ENCODE results near the gene SDR42E2.
"Not testable (repeated sequence)": the region's sequence is repeated elsewhere in the genome, so short reads cannot be mapped to it uniquely, and the experiment has no call there.

SDR42E2 gene

GRCh38 chr16:22191532-22192260 is 29.4 kb downstream of the SDR42E2 start:
- peak; percentile 62 for DNase-seq (ENCODE audit: low spot score)

- peak; percentile 87 for DNase-seq (ENCODE audit: low spot score)
Observed at GRCh38 chr16:22192261-22193062, 30.2 kb downstream of the SDR42E2 start.

GRCh38 chr16:22193063-22193411 is 30.7 kb downstream of the SDR42E2 start:
- DNase-seq (ENCODE audit: low spot score) = no peak

GRCh38 chr16:22194707-22195444 is 32.6 kb downstream of the SDR42E2 start:
- DNase-seq (ENCODE audit: low spot score) = no peak

GRCh38 chr16:22195445-22195694 is 33.1 kb downstream of the SDR42E2 start:
- DNase-seq (ENCODE audit: low spot score) = no peak

- peak; percentile 96 for DNase-seq (ENCODE audit: low spot score)
Observed at GRCh38 chr16:22195695-22196558, 33.6 kb downstream of the SDR42E2 start.

GRCh38 chr16:22196559-22197168 is 34.4 kb downstream of the SDR42E2 start:
- DNase-seq (ENCODE audit: low spot score) = not testable (repeated sequence)

- peak; percentile 57 for DNase-seq (ENCODE audit: low spot score)
Observed at GRCh38 chr16:22198547-22199293, 36.4 kb downstream of the SDR42E2 start.

GRCh38 chr16:22202261-22202637 is 39.9 kb downstream of the SDR42E2 start:
- DNase-seq (ENCODE audit: low spot score) = no peak

- DNase-seq (ENCODE audit: low spot score) = no peak
Observed at GRCh38 chr16:22203091-22203490, 40.8 kb downstream of the SDR42E2 start.

- no peak for DNase-seq (ENCODE audit: low spot score)
Observed at GRCh38 chr16:22204091-22204655, 41.9 kb downstream of the SDR42E2 start.

GRCh38 chr16:22205577-22206012 is 43.3 kb downstream of the SDR42E2 start:
- DNase-seq (ENCODE audit: low spot score) = no peak

- peak; percentile 90 for DNase-seq (ENCODE audit: low spot score)
Observed at GRCh38 chr16:22206013-22206841, 43.9 kb downstream of the SDR42E2 start, which contains the start of gene EEF2K. TSS of gene EEF2K (plus strand) at chr16:22206278. CDS start at chr16:22225730, 19,452 bp downstream.

GRCh38 chr16:22206842-22207714 is 44.8 kb downstream of the SDR42E2 start:
- peak; percentile 68 for DNase-seq (ENCODE audit: low spot score)

- DNase-seq (ENCODE audit: low spot score) = no peak
Observed at GRCh38 chr16:22207715-22208360, 45.5 kb downstream of the SDR42E2 start.

- DNase-seq (ENCODE audit: low spot score) = no peak
Observed at GRCh38 chr16:22210285-22210684, 48.0 kb downstream of the SDR42E2 start.

- no peak for DNase-seq (ENCODE audit: low spot score)
Observed at GRCh38 chr16:22210854-22211253, 48.5 kb downstream of the SDR42E2 start.

GRCh38 chr16:22213236-22213635 is 50.9 kb downstream of the SDR42E2 start:
- no peak for DNase-seq (ENCODE audit: low spot score)
